ENCODE measurements around the gene RTL10.

RTL10 gene

GRCh38 chr22:19876941-19877625, 22.4 kb upstream of the RTL10 start:
- DNase-seq = no peak

- no peak for DNase-seq
Measured at GRCh38 chr22:19876314-19876940, 21.8 kb upstream of the RTL10 start.

GRCh38 chr22:19875531-19876313, 21.0 kb upstream of the RTL10 start:
- DNase-seq = no peak

GRCh38 chr22:19875061-19875530, 20.4 kb upstream of the RTL10 start:
- no peak for DNase-seq

- DNase-seq = peak; percentile 25
Measured at GRCh38 chr22:19874307-19875060, 19.8 kb upstream of the RTL10 start.

- DNase-seq = no peak
Measured at GRCh38 chr22:19873960-19874306, 19.3 kb upstream of the RTL10 start.

- no peak for DNase-seq
Measured at GRCh38 chr22:19873138-19873959, 18.7 kb upstream of the RTL10 start.

- DNase-seq = no peak
Measured at GRCh38 chr22:19872779-19873137, 18.1 kb upstream of the RTL10 start.

- peak; percentile 0 for DNase-seq
Measured at GRCh38 chr22:19871845-19872778, 17.4 kb upstream of the RTL10 start.

- no peak for DNase-seq
Measured at GRCh38 chr22:19871023-19871844, 16.6 kb upstream of the RTL10 start.

GRCh38 chr22:19870153-19871022, 15.7 kb upstream of the RTL10 start:
- DNase-seq = no peak

- no peak for DNase-seq
Measured at GRCh38 chr22:19869497-19870152, 15.0 kb upstream of the RTL10 start.

GRCh38 chr22:19868773-19869471, 14.2 kb upstream of the RTL10 start:
- DNase-seq = no peak

GRCh38 chr22:19868333-19868732, 13.7 kb upstream of the RTL10 start:
- DNase-seq = no peak

- no peak for DNase-seq
Measured at GRCh38 chr22:19867617-19868016, 12.9 kb upstream of the RTL10 start.

- DNase-seq = no peak
Measured at GRCh38 chr22:19866665-19867009, 12.0 kb upstream of the RTL10 start.

GRCh38 chr22:19865141-19865829, 10.6 kb upstream of the RTL10 start:
- DNase-seq = no peak

All from right kidney (tissue), 1 donor.